Measurements from ENCODE around the gene RAB40AL. TPM values are rescaled to one million over a fixed set of nuclear protein-coding genes. Genes with fewer than 3 reads are reported as not detected.
"Not testable (repeated sequence)": the region's sequence is repeated elsewhere in the genome, so short reads cannot be mapped to it uniquely, and the experiment has no call there.

The RAB40AL gene
- total RNA-seq, 1 donor from 2014 or later, result 0.26 TPM

GRCh38 chrX:102959471-102959870 is 22.4 kb downstream of the RAB40AL start:
- no peaks in the 10 kb centered on the region for H3K27me3 ChIP-seq (ENCODE audit: control insufficient read depth, insufficient read depth, low read length)
- H3K4me3 ChIP-seq (ENCODE audit: low read depth, low read length), result no peak overlapping the region
- no peak for TF ChIP-seq CTCF (IDR thresholded peaks at IDR 0.05; ENCODE audit: insufficient read depth, low read length, severe bottlenecking)
- no peaks in the 10 kb centered on the region for H3K36me3 ChIP-seq (ENCODE audit: control insufficient read depth, insufficient read depth, low read length)
- peak; percentile 36 for DNase-seq (ENCODE audit: low read depth)
- peak; percentile 43 for FAIRE-seq

- TF ChIP-seq CTCF (IDR thresholded peaks at IDR 0.05; ENCODE audit: insufficient read depth, low read length, severe bottlenecking), result no peak
- DNase-seq (ENCODE audit: low read depth), result no peak
- Histone ChIP-seq H3K36me3 (ENCODE audit: control insufficient read depth, insufficient read depth, low read length) (no peaks in the 10 kb centered on the region), H3K27me3 (ENCODE audit: control insufficient read depth, insufficient read depth, low read length) (no peaks in the 10 kb centered on the region), H3K4me3 (ENCODE audit: low read depth, low read length) (no peak overlapping the region)
- FAIRE-seq, result no peak
Measured at GRCh38 chrX:102963955-102964354, 26.9 kb downstream of the RAB40AL start.

GRCh38 chrX:102964940-102965339 is 27.9 kb downstream of the RAB40AL start:
- no peak for TF ChIP-seq CTCF (IDR thresholded peaks at IDR 0.05; ENCODE audit: insufficient read depth, low read length, severe bottlenecking)
- Histone ChIP-seq H3K4me3 (ENCODE audit: low read depth, low read length) (no peak overlapping the region), H3K36me3 (ENCODE audit: control insufficient read depth, insufficient read depth, low read length) (no peaks in the 10 kb centered on the region), H3K27me3 (ENCODE audit: control insufficient read depth, insufficient read depth, low read length) (no peaks in the 10 kb centered on the region)
- FAIRE-seq (no peak), DNase-seq (ENCODE audit: low read depth) (no peak)

- Histone ChIP-seq H3K4me3 (ENCODE audit: low read depth, low read length) (no peak overlapping the region), H3K36me3 (ENCODE audit: control insufficient read depth, insufficient read depth, low read length) (no peaks in the 10 kb centered on the region), H3K27me3 (ENCODE audit: control insufficient read depth, insufficient read depth, low read length) (no peaks in the 10 kb centered on the region)
- DNase-seq (ENCODE audit: low read depth), result no peak
- no peak for TF ChIP-seq CTCF (IDR thresholded peaks at IDR 0.05; ENCODE audit: insufficient read depth, low read length, severe bottlenecking)
- no peak for FAIRE-seq
Measured at GRCh38 chrX:102966701-102967100, 29.6 kb downstream of the RAB40AL start.

GRCh38 chrX:102968216-102968615 is 31.1 kb downstream of the RAB40AL start:
- FAIRE-seq, result no peak
- no peak for DNase-seq (ENCODE audit: low read depth)
- Histone ChIP-seq H3K4me3 (ENCODE audit: low read depth, low read length) (no peak overlapping the region), H3K36me3 (ENCODE audit: control insufficient read depth, insufficient read depth, low read length) (no peaks in the 10 kb centered on the region), H3K27me3 (ENCODE audit: control insufficient read depth, insufficient read depth, low read length) (no peaks in the 10 kb centered on the region)
- TF ChIP-seq CTCF (IDR thresholded peaks at IDR 0.05; ENCODE audit: insufficient read depth, low read length, severe bottlenecking), result no peak

GRCh38 chrX:102971536-102971935 is 34.5 kb downstream of the RAB40AL start:
- H3K4me3 ChIP-seq (ENCODE audit: low read depth, low read length); FAIRE-seq; DNase-seq (ENCODE audit: low read depth): not testable (repeated sequence)

More at GRCh38 chrX:102971536-102971935, 34.5 kb downstream of the RAB40AL start:
- not testable (repeated sequence) for H3K36me3 ChIP-seq (ENCODE audit: control insufficient read depth, insufficient read depth, low read length); H3K27me3 ChIP-seq (ENCODE audit: control insufficient read depth, insufficient read depth, low read length)

Measured in bronchial epithelial cell (primary cell).